GM12874 (cell line): ENCODE results near the gene SLC2A6.

ENCODE experiments used
- CTCF ChIP-seq: IDR thresholded peaks from 2 replicates; pipeline ENCODE4 v1.5.1; 2011; ENCODE audit warnings: low read depth, mild to moderate bottlenecking, control low read depth, low read length, moderate library complexity; ENCODE audit not compliant: insufficient read depth

SLC2A6 gene

GRCh38 chr9:133492061-133493021 is 13.4 kb upstream of the SLC2A6 start:
- no peak for TF ChIP-seq CTCF

- TF ChIP-seq CTCF = no peak
These were observed 12.7 kb upstream of the SLC2A6 start for GRCh38 chr9:133491656-133491925.

GRCh38 chr9:133490865-133491655 is 12.2 kb upstream of the SLC2A6 start:
- no peak for TF ChIP-seq CTCF

GRCh38 chr9:133490201-133490681 is 11.3 kb upstream of the SLC2A6 start:
- no peak for TF ChIP-seq CTCF

- TF ChIP-seq CTCF = no peak
These were observed 10.6 kb upstream of the SLC2A6 start for GRCh38 chr9:133489253-133490190.

- TF ChIP-seq CTCF = no peak
These were observed 9.9 kb upstream of the SLC2A6 start for GRCh38 chr9:133488686-133489252.
